LNCAP (cell line): ENCODE data around the gene PDZD2.

Experiments
- CTCF ChIP-seq: fragments of 450-650 bp; IDR thresholded peaks from 2 replicates; pipeline ENCODE4 v1.5.1; 2017; ENCODE audit warnings: mild to moderate bottlenecking

The PDZD2 gene

GRCh38 chr5:31936683-31937082 is 297.8 kb downstream of the PDZD2 start:
- no peak for TF ChIP-seq CTCF

DNA sequence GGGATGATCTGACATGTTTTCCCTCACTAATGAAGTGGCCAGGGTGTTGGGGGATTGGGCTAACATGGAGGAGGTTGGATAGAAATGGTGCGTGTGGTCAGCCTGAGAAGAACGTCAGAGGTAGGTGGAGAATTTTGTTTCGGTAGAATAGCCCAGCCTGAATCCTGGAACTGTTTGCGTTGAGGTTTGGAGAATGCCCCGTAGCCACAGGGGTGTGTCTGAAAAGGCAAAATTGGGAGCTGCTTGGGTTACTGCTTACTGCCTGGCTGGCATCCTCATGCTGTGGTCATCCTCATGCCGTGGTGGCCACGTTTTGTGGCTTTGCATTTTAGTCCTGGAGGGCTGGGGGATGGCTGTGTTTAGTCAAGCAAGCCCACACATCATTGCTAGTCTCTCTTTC is 298.3 kb downstream of the PDZD2 start:
- TF ChIP-seq CTCF, result no peak

DNA sequence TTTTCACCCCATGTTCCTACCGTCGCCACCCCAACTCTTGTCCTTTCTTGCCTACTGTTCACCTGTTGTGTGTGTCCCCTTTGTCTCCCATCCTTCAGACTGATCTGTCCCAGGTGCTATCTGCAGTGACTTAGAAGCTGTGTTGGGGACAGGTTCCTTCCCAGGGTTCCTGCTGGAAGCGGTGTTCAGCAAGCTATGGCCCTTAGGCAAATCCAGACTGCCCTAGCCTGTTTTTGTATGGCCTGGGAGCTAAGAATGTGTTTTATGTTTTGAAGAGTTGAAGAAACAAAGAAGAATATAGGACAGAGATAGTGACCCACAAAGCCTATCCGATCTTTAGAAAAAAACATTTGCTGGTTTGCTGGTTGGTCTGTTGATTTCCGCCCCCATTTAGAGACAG is 298.8 kb downstream of the PDZD2 start:
- no peak for TF ChIP-seq CTCF

GRCh38 chr5:31939151-31939550 is 300.2 kb downstream of the PDZD2 start:
- no peak for TF ChIP-seq CTCF

DNA sequence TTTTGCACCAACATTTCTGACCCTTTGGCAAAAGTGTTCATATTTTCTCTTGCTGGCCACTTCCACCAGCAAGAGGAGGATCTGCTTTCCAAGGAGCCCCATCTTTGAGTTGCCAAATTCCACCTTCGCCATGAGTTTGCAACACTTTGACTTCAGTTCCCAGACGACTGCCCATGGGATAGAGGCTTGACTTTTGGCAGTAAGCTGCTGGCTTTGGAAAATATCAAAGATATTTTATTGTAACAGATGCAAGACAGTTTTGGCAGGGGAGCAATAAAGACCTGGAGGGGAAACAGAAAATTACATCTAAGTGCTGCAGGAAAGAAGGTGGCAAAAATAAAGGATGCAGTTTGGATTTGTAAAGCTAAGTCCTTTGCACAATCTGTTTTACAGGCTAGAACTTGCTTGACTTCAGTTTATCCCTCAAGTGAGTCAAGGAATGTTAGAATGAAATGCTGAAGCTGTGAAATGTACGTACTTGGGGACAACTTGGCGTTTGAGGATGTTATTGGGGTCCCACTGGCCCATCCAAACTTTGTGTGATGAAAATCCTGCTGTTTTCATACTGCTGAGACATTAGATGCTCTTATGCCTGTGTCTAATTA is 302.3 kb downstream of the PDZD2 start:
- TF ChIP-seq CTCF, result no peak

DNA sequence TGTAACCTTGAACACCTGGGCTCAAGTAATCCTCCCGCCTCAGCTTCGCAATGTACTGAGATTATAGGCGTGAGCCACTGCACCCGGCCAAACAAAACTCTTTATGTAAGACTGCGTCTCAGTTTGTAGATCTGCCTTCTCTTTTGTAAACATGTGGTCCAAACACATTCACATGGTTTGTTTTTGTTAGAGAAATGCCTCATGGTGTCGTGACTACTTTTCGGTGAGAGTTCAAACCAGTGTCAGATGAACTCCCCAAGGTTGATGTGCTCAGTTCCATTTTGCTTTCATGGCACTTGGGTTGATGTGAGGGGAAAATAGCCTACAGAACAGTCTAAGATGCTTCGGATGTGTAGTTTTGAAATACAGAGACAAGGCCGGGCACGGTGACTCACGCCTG is 303.6 kb downstream of the PDZD2 start:
- no peak for TF ChIP-seq CTCF

DNA sequence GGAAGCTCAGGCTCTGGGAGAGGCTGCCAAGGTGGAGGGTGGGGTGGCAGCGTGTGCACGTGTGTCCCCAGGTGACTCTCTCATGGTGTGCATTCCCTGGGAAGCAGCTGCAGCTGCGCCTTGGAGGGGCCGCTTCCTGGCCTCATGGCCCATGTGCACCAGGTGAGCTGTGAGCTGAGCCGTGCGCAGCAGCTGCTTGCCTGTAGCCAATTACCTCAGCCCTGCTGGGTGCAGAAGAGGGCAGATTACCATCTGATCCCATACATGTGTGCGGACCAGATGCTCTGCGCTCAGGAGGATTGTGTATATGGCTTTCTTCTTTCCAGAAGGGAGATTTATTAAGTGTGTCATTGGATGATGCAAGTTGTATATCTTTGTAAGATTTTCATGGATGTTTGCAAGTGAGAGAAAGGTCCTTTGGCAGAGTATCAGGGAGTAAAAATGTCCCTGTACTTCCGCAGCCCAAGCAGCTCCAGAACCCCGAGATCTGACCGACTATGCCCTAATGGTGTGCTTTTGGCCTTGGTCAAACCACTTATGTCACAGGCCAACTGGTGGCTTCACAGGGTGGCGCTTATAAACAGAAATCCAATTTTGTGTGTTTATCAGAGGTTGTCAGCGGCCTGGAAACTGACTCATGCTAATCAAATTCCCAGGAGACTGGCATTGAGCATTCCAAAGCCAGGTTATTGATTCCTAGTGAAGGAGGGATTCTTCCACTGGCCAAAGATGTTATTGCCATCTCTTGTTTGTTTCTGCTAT is 305.9 kb downstream of the PDZD2 start:
- no peak for TF ChIP-seq CTCF
